HG02763 (cell line): ENCODE data around the gene FBXO24.

ENCODE experiments used
- ATAC-seq: cut with Tn5 transposase; IDR thresholded peaks from one replicate; pipeline ENCODE4 v1.9.1; 2021; ENCODE audit warnings: mild to moderate bottlenecking, moderate library complexity; ENCODE audit not compliant: unreplicated experiment

Gene FBXO24

DNA sequence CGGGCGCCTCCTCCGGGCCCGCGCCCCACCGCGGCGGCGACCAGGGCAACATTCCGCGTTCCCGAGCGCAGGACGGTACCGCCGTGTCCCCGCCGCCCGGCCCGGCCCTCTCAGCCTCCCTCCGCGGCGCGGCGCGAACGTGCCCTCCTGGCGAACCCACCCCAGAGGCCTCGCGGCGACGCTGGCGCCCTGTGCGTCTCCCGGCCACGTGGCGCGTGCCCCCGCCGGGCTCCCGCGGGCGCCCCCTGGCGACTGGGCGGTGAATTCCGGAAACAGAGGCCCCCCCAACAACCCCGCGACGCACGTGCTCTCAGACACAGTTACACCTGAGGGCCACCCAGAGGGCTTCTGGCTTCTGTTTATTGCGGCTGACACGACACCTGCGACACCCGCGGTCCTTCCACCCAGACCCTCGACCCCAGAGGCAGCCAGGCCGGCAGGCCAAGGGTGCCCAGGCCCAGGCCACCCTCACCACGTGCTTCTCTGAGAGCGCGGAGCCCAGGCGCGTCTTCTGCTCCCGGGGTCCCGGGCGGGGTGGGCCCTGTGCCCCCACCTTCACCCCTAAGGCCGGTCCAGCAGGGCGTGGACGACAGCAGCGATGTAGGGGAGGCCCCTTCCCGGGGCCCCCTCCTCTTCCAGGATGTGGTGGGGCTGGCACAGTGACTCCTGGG lies 12.3 kb upstream of the FBXO24 start, which contains the start of gene SAP25:
Gene SAP25 (minus strand): TSS at position 210 of the 671 bp plus-strand sequence. CDS start 158 bp downstream, at position 52.
- ATAC-seq, result no peak

DNA sequence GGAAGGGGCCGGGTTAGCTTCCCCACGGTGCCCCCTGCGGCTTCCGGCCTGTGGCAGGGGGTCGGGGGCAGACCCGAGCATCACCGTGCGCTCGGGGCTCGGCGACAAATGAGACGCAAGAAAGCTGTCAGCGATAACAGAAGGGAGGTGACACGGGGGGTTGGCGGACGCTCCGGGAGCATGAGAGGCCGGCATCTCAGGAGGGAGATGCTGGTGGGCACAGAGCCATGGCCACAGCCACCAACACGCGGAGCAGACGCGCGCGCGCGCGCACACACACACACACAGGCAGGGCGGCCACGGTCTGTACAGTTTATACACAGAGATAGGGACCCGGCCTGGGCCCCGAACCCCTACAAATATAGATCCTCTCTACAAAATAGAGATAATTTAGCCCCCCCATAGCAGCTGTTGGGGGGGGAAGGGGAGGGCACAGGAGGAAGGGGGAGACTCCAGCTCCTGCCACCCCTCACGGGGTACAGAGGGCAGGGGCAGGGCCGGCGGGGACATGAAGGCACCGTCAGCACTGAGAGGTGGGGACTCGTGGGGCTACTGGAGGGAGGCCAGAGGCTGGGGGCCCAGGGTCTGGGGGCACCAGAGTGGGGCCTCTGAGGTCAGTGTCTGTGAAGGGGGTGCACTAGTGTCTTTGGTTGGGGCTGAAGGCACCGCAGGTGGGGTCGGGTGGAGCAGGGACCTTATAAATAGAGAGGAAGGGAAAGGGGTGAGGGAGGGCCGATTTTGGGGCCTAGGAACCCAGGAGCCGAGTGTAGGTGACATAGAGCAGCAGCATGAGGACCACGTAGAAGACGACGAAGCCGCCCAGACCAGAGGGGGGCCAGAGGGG lies 11.5 kb upstream of the FBXO24 start:
- ATAC-seq, result no peak

DNA sequence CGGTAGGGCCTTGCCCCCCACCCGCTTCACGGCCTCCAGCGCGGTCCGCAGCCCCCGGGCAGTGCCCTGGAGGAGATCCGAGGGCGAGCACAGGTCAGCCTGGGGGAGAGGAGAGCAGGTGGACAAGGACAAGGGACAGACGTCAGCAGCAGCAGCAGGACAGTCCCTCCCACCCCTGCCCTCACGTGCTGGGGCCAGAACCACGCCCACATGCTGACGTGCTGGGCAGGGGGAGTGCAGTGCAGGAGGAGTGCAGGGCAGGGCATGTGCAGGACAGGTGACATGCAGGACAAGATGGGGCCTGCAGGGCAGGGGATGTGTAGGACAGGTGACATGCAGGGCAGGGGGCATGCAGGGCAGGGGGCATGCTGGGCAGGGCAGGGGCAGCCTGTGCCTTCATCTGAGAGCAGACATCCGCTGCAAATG lies 10.9 kb upstream of the FBXO24 start:
- ATAC-seq, result no peak

DNA sequence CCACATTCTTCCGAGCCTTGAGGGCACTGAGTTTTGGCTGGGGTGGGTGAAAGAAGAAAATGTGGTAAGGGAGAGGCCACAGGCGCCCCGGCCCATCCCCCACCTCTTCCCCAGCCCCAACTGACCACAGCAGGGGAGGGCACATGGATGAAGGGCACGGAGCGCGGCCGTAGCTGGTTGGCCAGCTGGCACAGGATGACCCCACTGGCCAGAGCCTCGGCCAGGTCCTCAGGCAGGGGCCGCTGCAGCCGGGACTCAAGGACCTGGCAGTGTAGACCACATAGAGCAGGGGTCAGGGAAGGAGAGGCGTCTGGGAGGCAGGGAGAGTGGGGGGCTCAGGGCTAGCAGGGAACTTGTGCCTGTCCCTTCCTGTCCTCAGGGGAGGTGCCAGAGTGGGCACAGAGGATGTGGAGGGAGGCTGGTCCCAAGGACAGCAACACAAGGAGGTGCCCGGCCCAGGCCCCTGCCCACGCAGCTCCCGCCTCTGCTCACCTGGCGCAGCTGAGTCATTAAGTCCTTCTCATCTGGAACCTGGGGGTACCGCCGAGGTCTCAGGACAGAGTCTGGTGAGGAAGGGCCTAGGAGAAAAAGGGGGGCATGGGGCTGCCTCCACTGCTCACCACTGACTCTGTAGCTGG lies 10.3 kb upstream of the FBXO24 start:
- ATAC-seq, result no peak

DNA sequence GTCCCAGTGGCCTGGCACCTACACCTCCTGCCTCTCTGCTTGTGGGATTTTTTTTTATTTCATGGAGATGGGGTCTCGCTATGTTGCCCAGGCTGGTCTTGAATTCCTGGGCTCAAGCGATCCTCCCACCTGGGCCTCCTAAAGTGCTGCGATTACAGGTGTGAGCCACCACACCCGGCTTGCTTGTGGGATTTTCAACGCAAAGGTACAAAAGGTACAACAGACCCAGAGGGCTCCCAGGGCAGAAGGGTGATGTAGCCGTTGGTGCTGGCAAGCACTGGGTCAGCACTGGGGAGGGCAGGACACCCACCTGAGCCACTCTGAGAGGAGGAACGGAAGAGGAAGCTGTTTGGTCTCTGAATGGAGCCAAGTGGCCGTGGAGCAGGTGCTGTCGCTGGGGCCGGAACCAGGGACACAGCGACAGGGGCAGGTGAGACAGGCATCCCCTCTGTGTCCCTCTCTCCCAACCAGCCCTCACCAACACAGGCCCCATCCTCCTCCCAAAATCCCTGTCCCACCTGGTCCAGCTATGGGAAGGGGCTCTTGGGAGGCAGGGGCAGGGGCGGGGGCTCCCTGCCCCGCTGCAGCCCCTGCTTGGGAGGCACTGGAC lies 9.6 kb upstream of the FBXO24 start:
- ATAC-seq, result no peak

GRCh38 chr7:100577103-100577502 lies 9.0 kb upstream of the FBXO24 start:
- ATAC-seq, result no peak

GRCh38 chr7:100577507-100577906 lies 8.6 kb upstream of the FBXO24 start:
- no peak for ATAC-seq

GRCh38 chr7:100578246-100579183 lies 7.6 kb upstream of the FBXO24 start:
- ATAC-seq, result no peak

- ATAC-seq, result no peak
Measured at GRCh38 chr7:100580466-100581283, 5.5 kb upstream of the FBXO24 start.

DNA sequence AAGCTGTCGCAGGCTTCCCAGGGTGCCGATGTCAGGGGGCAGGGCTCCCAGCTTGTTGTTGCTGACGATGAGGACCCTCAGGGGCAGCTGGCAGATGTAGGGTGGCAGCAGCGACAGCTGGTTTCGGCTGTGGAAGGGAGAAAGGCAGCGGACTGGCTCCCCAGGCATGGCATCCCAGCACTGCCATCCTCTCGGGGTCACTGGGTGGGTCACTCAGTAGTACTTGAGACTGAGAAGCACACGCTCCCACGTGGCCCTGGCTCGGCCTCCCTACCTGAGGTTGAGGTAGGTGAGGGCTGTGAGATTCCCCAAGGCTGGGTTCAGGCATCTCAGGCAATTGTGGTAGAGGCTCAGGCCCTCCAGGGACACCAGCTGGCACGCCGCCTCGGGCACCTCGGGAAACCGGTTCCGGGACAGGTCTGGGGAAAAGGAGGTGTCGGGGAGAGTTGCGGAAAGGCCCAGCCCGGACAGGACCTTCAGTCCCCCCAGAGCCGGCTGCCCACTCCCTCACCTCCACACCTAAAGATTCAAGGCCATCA lies 4.0 kb upstream of the FBXO24 start:
- no peak for ATAC-seq

- no peak for ATAC-seq
Measured at GRCh38 chr7:100582650-100583049, 3.5 kb upstream of the FBXO24 start.

DNA sequence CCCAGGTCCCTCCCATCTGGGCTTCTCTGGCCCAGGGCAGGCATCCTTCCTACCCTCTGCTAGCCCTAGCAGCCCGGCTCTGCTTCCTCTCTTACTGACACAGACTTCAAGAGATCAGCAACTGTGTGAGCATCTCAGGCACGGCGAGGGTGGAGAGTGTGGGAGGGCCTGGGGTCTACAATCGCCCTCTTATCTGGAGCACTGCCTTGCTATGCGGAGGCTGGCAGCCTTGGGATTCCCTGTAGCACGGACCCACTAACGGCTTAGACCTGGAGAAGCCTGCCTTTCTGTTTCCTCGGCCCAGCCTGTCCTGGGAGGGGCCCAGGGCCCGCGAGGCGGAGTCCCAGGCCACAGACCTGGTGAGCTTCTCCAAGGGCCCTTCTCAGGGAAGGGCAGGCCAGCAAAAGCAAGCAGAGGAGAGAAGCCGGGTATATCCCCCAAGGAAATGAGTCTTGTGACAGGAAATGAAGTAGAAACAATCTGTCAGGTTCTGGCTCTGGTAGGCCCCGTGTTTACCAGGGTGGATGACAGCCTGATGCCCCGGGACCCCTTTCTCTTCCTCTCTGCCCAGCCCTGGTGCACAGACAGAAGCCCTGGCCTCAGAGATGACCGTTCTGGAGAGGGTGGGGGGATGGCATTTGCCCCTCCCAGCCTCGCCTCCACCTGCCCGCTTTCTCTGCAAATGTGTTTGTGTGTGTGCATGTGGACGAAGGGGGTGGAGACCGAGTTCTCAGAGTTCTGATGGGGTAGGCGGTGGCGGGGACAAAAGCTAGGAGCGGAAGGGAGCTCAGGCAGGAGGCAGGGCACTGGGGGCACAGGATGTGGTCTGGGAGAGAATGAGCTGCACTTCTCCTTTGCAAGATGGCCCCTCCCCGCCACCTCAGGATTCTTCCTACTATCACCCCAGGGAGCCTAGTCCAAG lies 2.7 kb upstream of the FBXO24 start:
- no peak for ATAC-seq

GRCh38 chr7:100584054-100584682 lies 2.0 kb upstream of the FBXO24 start:
- no peak for ATAC-seq

- no peak for ATAC-seq
Measured at GRCh38 chr7:100584683-100585510, 1.2 kb upstream of the FBXO24 start.

DNA sequence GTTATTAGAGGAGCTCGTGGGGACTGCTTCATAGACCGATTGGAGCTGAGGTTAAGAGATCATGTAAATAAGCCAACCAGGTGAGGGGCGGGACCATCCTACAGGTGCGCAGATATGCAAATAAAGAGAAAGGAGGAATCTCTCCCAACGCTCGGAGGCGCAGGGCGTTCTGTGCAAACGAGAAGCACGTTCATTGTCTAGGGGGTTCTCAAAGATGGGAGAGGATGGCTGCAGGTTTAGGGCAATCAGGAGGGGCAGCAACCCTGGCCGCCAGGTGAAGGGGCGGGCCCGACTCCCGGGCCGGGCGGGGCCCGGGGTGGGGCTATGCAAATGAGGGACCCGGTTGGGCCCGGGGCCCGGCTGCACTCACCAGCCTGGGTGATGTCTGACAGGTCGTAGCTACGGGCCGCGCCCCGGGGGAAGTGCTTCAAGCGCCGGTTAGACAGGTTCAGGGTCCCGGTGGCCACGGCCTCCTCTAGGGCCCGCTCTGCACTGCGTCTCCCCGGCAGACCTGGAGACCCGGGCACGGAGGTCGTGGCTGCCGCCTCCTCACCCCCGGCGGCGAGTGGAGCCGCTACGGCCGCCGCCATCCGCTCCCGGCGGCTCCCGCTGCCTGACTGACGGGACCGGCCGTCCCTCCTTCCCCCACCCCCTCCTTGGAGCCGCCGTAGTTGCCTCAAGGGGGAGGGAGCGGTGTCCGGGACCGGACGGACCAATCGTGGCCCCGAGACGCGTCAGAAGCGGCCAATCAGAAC lies 440 bp upstream of the FBXO24 start, which contains the start of gene LRCH4:
Gene LRCH4 (minus strand): TSS at position 619 of the 755 bp plus-strand sequence. CDS start 29 bp downstream, at position 590.
- peak; percentile 24 for ATAC-seq

GRCh38 chr7:100588438-100588837 lies 2.3 kb downstream of the FBXO24 start:
- no peak for ATAC-seq
